HG02938 (cell line): ENCODE data around the gene SCTR.

Experiments
- ATAC-seq: cut with Tn5 transposase; IDR thresholded peaks from one replicate; pipeline ENCODE4 v1.9.1; 2021; ENCODE audit warnings: mild to moderate bottlenecking, moderate library complexity; ENCODE audit not compliant: unreplicated experiment

Gene SCTR

GRCh38 chr2:119475857-119476244 is 48.4 kb downstream of the SCTR start:
- ATAC-seq, result no peak

- ATAC-seq, result no peak
Observed at GRCh38 chr2:119475225-119475856, 48.9 kb downstream of the SCTR start.

DNA sequence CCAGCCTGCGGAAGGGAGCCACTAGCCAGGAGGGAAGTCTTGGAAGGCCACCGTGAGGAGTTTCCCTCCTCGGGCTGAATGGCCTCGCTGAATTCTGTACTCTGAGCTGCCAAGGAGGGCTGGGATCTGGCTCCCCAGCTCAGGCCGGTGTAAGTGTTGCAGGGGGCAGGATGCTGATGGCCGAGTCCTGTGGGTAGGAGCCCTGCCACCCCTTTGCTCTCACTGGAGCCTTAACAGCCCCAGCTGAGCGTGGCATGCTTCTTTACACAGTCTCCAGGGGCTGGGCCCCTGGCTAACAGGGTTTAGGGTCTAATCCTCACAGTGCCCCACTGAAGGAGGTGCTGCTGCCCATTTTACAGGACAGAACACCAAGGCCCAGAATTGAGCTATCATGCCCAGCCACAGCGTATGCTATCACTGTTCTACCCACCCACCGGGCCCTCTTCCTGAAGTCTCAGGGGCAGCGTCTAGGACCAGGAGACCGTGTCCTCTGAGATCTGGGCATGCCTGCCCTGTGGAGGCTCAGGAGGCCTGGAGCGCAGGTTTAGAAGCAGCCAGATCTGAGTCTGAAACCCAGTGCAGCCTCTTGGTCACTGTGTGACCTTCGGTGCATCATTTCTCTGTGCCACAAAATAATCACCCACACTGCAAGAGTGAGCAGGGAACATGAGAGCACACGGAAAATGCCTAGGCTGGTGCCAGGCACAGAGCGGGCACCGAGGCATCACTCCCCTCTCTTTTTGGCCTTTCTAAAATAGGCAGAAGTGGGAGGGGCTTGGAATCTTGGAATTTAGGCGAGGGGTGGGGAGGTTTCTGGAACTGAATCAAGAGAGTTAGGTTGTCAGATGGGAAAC is 49.7 kb downstream of the SCTR start:
- no peak for ATAC-seq

GRCh38 chr2:119473621-119474370 is 50.5 kb downstream of the SCTR start:
- no peak for ATAC-seq

DNA sequence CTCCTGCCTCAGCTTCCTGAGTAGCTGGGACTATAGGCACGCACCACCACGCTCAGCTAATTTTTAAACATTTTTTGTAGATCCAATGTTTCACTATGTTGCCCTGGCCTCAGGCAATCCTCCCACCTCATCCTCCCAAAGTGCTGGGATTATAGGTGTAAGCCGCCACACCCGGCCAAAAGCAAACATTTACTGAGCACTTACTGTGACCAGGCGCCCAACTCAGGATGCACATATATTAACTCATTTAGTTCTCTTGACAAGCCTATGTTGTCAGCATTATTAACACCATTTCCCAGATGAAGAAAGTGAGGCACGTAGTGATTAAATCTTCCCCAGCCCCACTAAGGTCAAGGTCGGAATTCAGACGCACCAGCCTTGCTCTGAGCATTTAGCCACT is 51.5 kb downstream of the SCTR start:
- ATAC-seq, result no peak

- no peak for ATAC-seq
Observed at GRCh38 chr2:119469661-119470297, 54.5 kb downstream of the SCTR start.

DNA sequence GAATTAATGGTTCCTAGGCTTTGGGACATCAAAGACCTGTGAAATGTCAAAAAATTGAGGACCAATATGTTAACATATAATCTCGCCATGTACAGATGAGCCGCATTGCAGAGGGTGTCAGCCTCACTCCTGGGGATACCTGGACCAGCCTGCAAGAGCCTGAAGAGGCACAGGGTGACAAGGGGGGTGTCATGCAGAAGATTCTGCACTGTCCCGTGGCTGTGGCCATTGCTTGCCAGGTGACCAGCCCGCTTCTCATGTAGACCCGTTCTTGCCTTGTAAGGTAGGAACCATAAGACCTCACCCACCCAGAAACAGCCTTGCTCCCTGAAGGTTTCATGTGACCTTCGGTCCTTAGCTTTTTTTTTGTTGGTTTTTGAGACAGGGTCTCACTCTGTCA is 55.2 kb downstream of the SCTR start:
- ATAC-seq, result no peak

- ATAC-seq, result no peak
Observed at GRCh38 chr2:119468154-119468955, 55.9 kb downstream of the SCTR start.

DNA sequence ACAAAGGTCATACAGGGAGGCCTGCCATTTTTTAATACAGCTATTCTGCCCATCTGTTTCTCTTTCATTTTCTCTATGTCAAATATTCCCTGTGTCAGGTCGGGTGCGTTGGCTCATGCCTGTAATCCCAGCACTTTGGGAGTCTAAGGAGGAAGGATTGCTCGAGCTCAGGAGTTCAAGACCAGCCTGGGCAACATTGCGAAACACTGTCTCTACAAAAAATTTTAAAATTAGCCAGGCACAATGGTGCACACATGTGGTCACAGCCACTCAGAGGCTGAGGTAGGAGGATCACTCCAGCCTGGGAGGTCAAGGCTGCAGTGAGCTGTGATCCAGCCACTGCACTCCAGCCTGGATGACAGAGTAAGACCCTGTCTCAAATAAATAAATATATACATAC is 57.9 kb downstream of the SCTR start:
- no peak for ATAC-seq

DNA sequence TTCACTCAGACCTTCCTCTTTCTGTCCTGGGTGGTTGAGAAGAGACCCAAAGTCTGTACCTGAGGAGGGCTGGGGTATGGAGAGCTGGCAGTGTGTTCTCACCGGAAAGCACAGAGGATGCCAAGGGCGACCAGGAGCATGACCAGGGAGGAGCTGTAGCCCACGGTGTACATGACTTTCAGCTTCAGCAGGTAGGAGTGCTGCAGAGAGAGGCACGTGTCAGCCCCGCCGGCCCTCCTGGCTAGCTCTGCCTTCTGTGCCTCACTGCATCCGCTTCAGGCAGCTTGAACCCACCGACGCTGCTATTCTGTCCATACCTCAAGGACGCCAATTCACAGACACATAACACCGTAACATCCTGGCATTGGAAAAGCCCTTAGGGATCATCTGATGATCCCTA is 58.6 kb downstream of the SCTR start:
- ATAC-seq, result no peak

DNA sequence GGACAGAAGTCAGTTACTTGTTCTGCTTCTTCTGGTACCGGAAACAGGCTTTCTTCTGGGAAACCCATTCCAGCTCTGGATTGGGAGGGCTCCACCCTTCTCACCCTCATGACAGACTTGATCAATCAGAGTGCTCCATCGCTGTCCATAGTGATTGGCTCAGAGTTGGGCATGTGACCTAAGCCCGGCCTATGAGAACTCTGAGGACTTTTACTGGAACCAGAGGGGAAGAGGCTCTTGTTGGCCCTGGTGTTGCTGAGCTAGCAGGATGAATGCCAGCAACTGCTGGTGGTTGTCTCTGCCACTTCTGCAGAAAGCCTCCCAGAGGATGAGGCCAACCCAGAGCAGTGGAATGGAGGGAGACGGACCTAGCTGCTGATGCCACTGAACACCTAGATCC is 59.3 kb downstream of the SCTR start:
- ATAC-seq, result no peak

DNA sequence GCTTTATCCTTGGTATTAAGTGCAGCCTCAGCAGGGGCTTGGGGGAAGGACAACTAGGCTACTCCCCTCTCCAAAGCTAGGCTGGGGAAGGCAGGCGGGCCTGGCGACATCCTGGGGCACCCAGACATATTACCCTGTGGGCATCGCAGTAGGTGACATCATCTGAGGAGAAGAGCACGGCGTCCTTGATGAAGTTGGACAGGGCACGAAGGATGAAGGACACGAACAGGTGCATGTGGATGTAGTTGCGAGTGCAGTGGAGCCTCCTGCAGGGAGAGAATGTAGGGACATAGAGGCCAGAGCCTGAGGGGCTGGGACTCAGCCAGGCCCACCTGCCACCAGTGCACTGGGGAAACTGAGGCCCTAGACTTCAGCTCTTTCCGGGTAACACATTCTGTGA is 60.3 kb downstream of the SCTR start:
- no peak for ATAC-seq

- no peak for ATAC-seq
Observed at GRCh38 chr2:119463136-119463535, 61.1 kb downstream of the SCTR start.

DNA sequence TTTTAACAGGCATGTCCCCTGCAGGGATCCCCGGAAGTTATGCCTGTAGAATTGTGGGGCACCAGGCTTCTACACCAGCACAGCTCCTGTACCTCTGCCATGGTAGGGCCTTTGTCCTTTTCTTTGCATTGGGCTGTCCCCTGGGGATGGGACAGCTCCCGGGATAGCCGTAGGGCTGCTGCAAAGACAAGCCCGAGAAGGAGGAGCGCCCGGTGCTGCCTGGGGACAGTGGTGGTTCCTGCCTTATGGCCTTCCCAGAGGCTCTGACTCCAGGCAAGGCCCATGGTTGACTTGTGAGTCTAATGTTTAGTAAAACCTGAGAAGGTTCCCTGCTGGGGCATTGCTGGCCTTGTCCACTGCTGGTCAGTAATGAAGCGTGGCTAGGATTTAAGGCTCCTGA is 61.7 kb downstream of the SCTR start:
- ATAC-seq, result no peak

DNA sequence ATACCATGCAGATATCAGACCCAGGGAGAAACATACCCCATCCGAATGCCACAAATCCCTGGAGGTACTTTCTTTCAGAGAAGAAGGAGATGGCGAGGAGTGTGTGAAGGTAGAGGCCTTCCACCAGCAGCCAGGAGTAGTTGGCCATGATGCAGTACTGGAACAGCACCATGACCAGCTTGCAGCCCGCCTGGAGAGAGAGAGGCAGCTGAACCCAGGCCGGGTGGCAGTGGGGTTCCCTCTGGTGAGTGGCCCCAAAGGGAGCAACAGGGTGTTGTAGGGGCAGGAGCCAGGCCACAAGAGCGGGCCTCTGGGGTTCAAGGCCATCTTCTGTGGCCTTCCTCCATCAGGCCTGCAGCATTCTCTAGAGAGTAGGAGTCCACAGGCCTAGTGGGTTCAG is 62.5 kb downstream of the SCTR start:
- ATAC-seq, result no peak

GRCh38 chr2:119460076-119460475 is 64.2 kb downstream of the SCTR start:
- no peak for ATAC-seq

GRCh38 chr2:119455066-119455718 is 69.1 kb downstream of the SCTR start:
- no peak for ATAC-seq

GRCh38 chr2:119453972-119454593 is 70.2 kb downstream of the SCTR start:
- ATAC-seq, result no peak

DNA sequence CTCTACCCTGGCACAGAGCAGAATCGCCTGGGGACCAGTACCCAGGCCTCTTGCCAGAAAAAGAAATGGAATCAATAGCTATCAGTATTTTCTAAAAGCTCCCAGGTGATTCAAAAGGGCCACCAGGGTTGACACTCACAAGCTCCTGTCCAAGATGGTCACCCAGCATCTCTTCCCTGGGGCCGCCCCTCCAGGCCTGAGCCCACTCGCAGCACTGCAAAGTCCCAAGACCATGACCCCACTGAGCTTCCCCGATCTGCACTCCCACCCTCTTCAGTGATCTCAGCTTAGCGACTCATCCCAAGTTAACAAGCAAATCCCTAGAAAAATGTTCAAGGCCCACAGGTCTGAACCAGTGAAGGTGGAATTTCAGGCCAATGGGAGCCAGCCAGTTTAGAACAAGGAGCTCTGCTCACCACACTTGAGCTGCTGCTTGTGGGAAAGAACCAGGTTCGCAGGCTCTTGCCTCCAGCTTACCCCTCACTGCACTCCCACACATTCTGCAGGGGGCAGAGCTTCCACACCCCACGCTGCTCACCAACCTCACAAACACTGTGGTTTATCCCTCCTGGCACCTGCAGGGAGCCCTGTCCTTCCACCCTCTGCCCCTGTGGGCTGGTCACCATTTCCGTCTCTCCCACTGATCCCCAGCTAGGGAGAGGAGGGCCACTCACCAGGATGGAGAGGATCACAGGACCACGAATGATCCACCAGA is 72.8 kb downstream of the SCTR start:
- ATAC-seq, result no peak
